Measurements from ENCODE around the gene IFNK. TPM values are rescaled to one million over a fixed set of nuclear protein-coding genes. Genes with fewer than 3 reads are reported as not detected.

IFNK gene
- total RNA-seq, 1 donor from 2014 or later = not detected

GRCh38 chr9:27573634-27574590 lies 49.8 kb downstream of the IFNK start:
- TF ChIP-seq CTCF (IDR thresholded peaks at IDR 0.05; ENCODE audit: partially characterized antibody, unreplicated experiment) = no peak
- DNase-seq = peak; percentile 89
- peak overlapping the region; percentile 99 for H3K4me3 Mint-ChIP-seq (ENCODE audit: unreplicated experiment)
- H3K27ac Mint-ChIP-seq (ENCODE audit: unreplicated experiment) = peak overlapping the region; percentile 98
- peaks cover 11% of the 10 kb centered on the region for H3K4me1 Mint-ChIP-seq (ENCODE audit: low read depth, unreplicated experiment)
- H3K27me3 Mint-ChIP-seq (ENCODE audit: unreplicated experiment) = peaks cover 14% of the 10 kb centered on the region
- peaks cover 9% of the 10 kb centered on the region for H3K36me3 Mint-ChIP-seq (ENCODE audit: unreplicated experiment)
- peaks cover 13% of the 10 kb centered on the region for H3K9me3 Mint-ChIP-seq (ENCODE audit: unreplicated experiment)

Other genes with a start within 250 kb of the IFNK start
- not detected for gene EQTN, start 227.1 kb upstream of the IFNK start, total RNA-seq (ENCODE audit: unreplicated experiment)
- gene MOB3B, start 5.5 kb downstream of the IFNK start, total RNA-seq (ENCODE audit: unreplicated experiment) = 1.8 TPM
- gene C9orf72, start 49.2 kb downstream of the IFNK start, total RNA-seq (ENCODE audit: unreplicated experiment) = 53.9 TPM